Measurements from ENCODE around the gene MTIF3.

GRCh38 chr13:27495551-27495950 lies 45.2 kb upstream of the MTIF3 start:
- TF ChIP-seq CTCF (IDR thresholded peaks at IDR 0.05) (no peak), SIN3A (IDR thresholded peaks at IDR 0.05; ENCODE audit: borderline replicate concordance, insufficient read depth, low read depth, low read length) (no peak)

All from Panc1 (cell line).